Measurements from ENCODE around the gene UBE2J2. TPM values are rescaled to one million over a fixed set of nuclear protein-coding genes. Genes with fewer than 3 reads are reported as not detected.

UBE2J2 gene
- total RNA-seq, 4 donors from 2014 or later, result 31.3 to 42.3 (median 38.3) TPM

- Histone ChIP-seq H3K9me3 (no peaks in the 10 kb centered on the region), H3K4me3 (no peak overlapping the region), H3K27ac (no peak overlapping the region), H3K36me3 (peaks cover 0 to 39% of the 10 kb centered on the region in 2 donors), H3K27me3 (no peaks in the 10 kb centered on the region), H3K4me1 (peaks cover 16 to 29% of the 10 kb centered on the region in 2 donors)
- intact Hi-C loops (cut with DNase I; ENCODE audit: low total_unique reads), result no loop called here
- TF ChIP-seq CTCF (IDR thresholded peaks at IDR 0.05 in 4 of 5, conservative IDR thresholded peaks at IDR 0.05 in 1 of 5) (no peak), POLR2A (IDR thresholded peaks at IDR 0.05) (no peak)
- DNase-seq (no peak), ATAC-seq (no peak)
- in situ Hi-C loops (cut with MboI; ENCODE audit: low sequenced_read_pairs in 4 of 4), result no loop called here
Observed at GRCh38 chr1:1227386-1227785, 46.3 kb downstream of the UBE2J2 start.

- no peak for DNase-seq
- Histone ChIP-seq H3K9me3 (no peaks in the 10 kb centered on the region), H3K4me3 (no peak overlapping the region), H3K27me3 (no peaks in the 10 kb centered on the region), H3K4me1 (peaks cover 16 to 29% of the 10 kb centered on the region in 2 donors), H3K36me3 (peaks cover 0 to 45% of the 10 kb centered on the region in 2 donors), H3K27ac (no peak overlapping the region)
- in situ Hi-C loops (cut with MboI; ENCODE audit: low sequenced_read_pairs in 4 of 4) (no loop called here), intact Hi-C loops (cut with DNase I; ENCODE audit: low total_unique reads) (no loop called here)
- TF ChIP-seq CTCF (IDR thresholded peaks at IDR 0.05 in 4 of 5, conservative IDR thresholded peaks at IDR 0.05 in 1 of 5), result no peak
- TF ChIP-seq POLR2A (IDR thresholded peaks at IDR 0.05), result no peak
- no peak for ATAC-seq
Observed at GRCh38 chr1:1226566-1227362, 46.9 kb downstream of the UBE2J2 start.

GRCh38 chr1:1225913-1226312 lies 47.7 kb downstream of the UBE2J2 start:
- H3K27ac ChIP-seq, result no peak overlapping the region
- in situ Hi-C loops (cut with MboI; ENCODE audit: low sequenced_read_pairs in 4 of 4) (no loop called here), intact Hi-C loops (cut with DNase I; ENCODE audit: low total_unique reads) (no loop called here)
- peak in 1 of 2 donors; percentile 41 for DNase-seq
- H3K4me3 ChIP-seq, result no peak overlapping the region
- TF ChIP-seq POLR2A (IDR thresholded peaks at IDR 0.05) (no peak), CTCF (IDR thresholded peaks at IDR 0.05 in 4 of 5, conservative IDR thresholded peaks at IDR 0.05 in 1 of 5) (no peak)
- H3K9me3 ChIP-seq, result no peaks in the 10 kb centered on the region
- H3K4me1 ChIP-seq, result peaks cover 16 to 27% of the 10 kb centered on the region in 2 donors
- ATAC-seq, result peak in 1 of 2 donors; percentile 25
- H3K27me3 ChIP-seq, result no peaks in the 10 kb centered on the region
- H3K36me3 ChIP-seq, result peaks cover 0 to 52% of the 10 kb centered on the region in 2 donors

- peaks cover 0 to 58% of the 10 kb centered on the region in 2 donors for H3K36me3 ChIP-seq
- no peak overlapping the region for H3K4me3 ChIP-seq
- H3K9me3 ChIP-seq, result no peaks in the 10 kb centered on the region
- DNase-seq (no peak), ATAC-seq (no peak)
- peaks cover 10 to 21% of the 10 kb centered on the region in 2 donors for H3K4me1 ChIP-seq
- TF ChIP-seq CTCF (IDR thresholded peaks at IDR 0.05 in 4 of 5, conservative IDR thresholded peaks at IDR 0.05 in 1 of 5) (no peak), POLR2A (IDR thresholded peaks at IDR 0.05) (no peak)
- H3K27ac ChIP-seq, result no peak overlapping the region
- no peaks in the 10 kb centered on the region for H3K27me3 ChIP-seq
- in situ Hi-C loops (cut with MboI; ENCODE audit: low sequenced_read_pairs in 4 of 4) (no loop called here), intact Hi-C loops (cut with DNase I; ENCODE audit: low total_unique reads) (no loop called here)
Observed at GRCh38 chr1:1225238-1225845, 48.3 kb downstream of the UBE2J2 start.

All from gastrocnemius medialis (tissue), 4 donors.